GM20000 (cell line): Measurements from ENCODE around the gene MICU2.
"Not testable (repeated sequence)": the region's sequence is repeated elsewhere in the genome, so short reads cannot be mapped to it uniquely, and the experiment has no call there.

Source experiments
- DNase-seq: peaks from one replicate; pipeline ENCODE4 v3.0.0; 2012; ENCODE audit warnings: low spot score
- CTCF ChIP-seq: IDR thresholded peaks from 2 replicates; pipeline ENCODE4 v1.5.1; 2012; ENCODE audit warnings: mild to moderate bottlenecking, control low read depth; ENCODE audit errors: extremely low read depth, missing control alignments

MICU2 gene

GRCh38 chr13:21557995-21558394, 46.0 kb downstream of the MICU2 start:
- DNase-seq, result no peak
- TF ChIP-seq CTCF, result peak; percentile 27

- DNase-seq, result no peak
- TF ChIP-seq CTCF, result no peak
Measured at GRCh38 chr13:21556051-21556450, 47.9 kb downstream of the MICU2 start.

- DNase-seq, result not testable (repeated sequence)
Measured at GRCh38 chr13:21553261-21553660, 50.7 kb downstream of the MICU2 start.

GRCh38 chr13:21550918-21551317, 53.1 kb downstream of the MICU2 start:
- no peak for DNase-seq
- no peak for TF ChIP-seq CTCF

GRCh38 chr13:21549633-21550032, 54.3 kb downstream of the MICU2 start:
- DNase-seq, result no peak
- TF ChIP-seq CTCF, result no peak

- no peak for TF ChIP-seq CTCF
- no peak for DNase-seq
Measured at GRCh38 chr13:21548577-21548976, 55.4 kb downstream of the MICU2 start.

- no peak for TF ChIP-seq CTCF
- DNase-seq, result no peak
Measured at GRCh38 chr13:21546372-21546771, 57.6 kb downstream of the MICU2 start.

- TF ChIP-seq CTCF, result no peak
- DNase-seq, result no peak
Measured at GRCh38 chr13:21544515-21544914, 59.5 kb downstream of the MICU2 start.
